ENCODE measurements around the gene NFIX.

NFIX gene

GRCh38 chr19:13040232-13040947 lies 45.1 kb downstream of the NFIX start:
- Histone ChIP-seq H3K4me3 (ENCODE audit: low read length in 2 of 2) (peak overlapping the region in 1 of 2 donors; percentile 58), H3K36me3 (ENCODE audit: control insufficient read depth in 2 of 2, insufficient read depth in 2 of 2, low read length in 2 of 2) (peaks cover 0 to 5% of the 10 kb centered on the region in 2 donors), H3K27me3 (ENCODE audit: control insufficient read depth in 1 of 2, insufficient read depth in 2 of 2, low read length in 2 of 2) (no peaks in the 10 kb centered on the region), H3K27ac (ENCODE audit: low read length) (peak overlapping the region; percentile 82), H3K9ac (ENCODE audit: low read length in 2 of 2) (peak overlapping the region; percentile 36 to 40), H3K4me1 (ENCODE audit: control insufficient read depth, insufficient read depth, low read length) (peaks cover 78% of the 10 kb centered on the region), H3K9me3 (ENCODE audit: control insufficient read depth in 2 of 2, low read length in 2 of 2) (no peaks in the 10 kb centered on the region)

- peak overlapping the region in 1 of 2 donors; percentile 58 for H3K4me3 ChIP-seq (ENCODE audit: low read length in 2 of 2)
- H3K36me3 ChIP-seq (ENCODE audit: control insufficient read depth in 2 of 2, insufficient read depth in 2 of 2, low read length in 2 of 2), result peaks cover under 1 to 11% of the 10 kb centered on the region in 2 donors
- H3K9me3 ChIP-seq (ENCODE audit: control insufficient read depth in 2 of 2, low read length in 2 of 2), result no peaks in the 10 kb centered on the region
- peak overlapping the region; percentile 29 to 40 for H3K9ac ChIP-seq (ENCODE audit: low read length in 2 of 2)
- peak overlapping the region; percentile 82 for H3K27ac ChIP-seq (ENCODE audit: low read length)
- peaks cover 80% of the 10 kb centered on the region for H3K4me1 ChIP-seq (ENCODE audit: control insufficient read depth, insufficient read depth, low read length)
- H3K27me3 ChIP-seq (ENCODE audit: control insufficient read depth in 1 of 2, insufficient read depth in 2 of 2, low read length in 2 of 2), result no peaks in the 10 kb centered on the region
Measured at GRCh38 chr19:13040948-13041292, 45.6 kb downstream of the NFIX start.

GRCh38 chr19:13042443-13043130 lies 47.3 kb downstream of the NFIX start:
- Histone ChIP-seq H3K4me1 (ENCODE audit: control insufficient read depth, insufficient read depth, low read length) (peaks cover 73% of the 10 kb centered on the region), H3K36me3 (ENCODE audit: control insufficient read depth in 2 of 2, insufficient read depth in 2 of 2, low read length in 2 of 2) (peaks cover 3 to 12% of the 10 kb centered on the region in 2 donors), H3K27ac (ENCODE audit: low read length) (no peak overlapping the region), H3K27me3 (ENCODE audit: control insufficient read depth in 1 of 2, insufficient read depth in 2 of 2, low read length in 2 of 2) (no peaks in the 10 kb centered on the region), H3K4me3 (ENCODE audit: low read length in 2 of 2) (no peak overlapping the region), H3K9me3 (ENCODE audit: control insufficient read depth in 2 of 2, low read length in 2 of 2) (no peaks in the 10 kb centered on the region), H3K9ac (ENCODE audit: low read length in 2 of 2) (no peak overlapping the region)

GRCh38 chr19:13043285-13043684 lies 48.0 kb downstream of the NFIX start:
- Histone ChIP-seq H3K27ac (ENCODE audit: low read length) (no peak overlapping the region), H3K4me1 (ENCODE audit: control insufficient read depth, insufficient read depth, low read length) (peaks cover 72% of the 10 kb centered on the region), H3K9ac (ENCODE audit: low read length in 2 of 2) (no peak overlapping the region), H3K27me3 (ENCODE audit: control insufficient read depth in 1 of 2, insufficient read depth in 2 of 2, low read length in 2 of 2) (no peaks in the 10 kb centered on the region), H3K36me3 (ENCODE audit: control insufficient read depth in 2 of 2, insufficient read depth in 2 of 2, low read length in 2 of 2) (peaks cover 3 to 15% of the 10 kb centered on the region in 2 donors), H3K4me3 (ENCODE audit: low read length in 2 of 2) (no peak overlapping the region), H3K9me3 (ENCODE audit: control insufficient read depth in 2 of 2, low read length in 2 of 2) (no peaks in the 10 kb centered on the region)

- Histone ChIP-seq H3K9ac (ENCODE audit: low read length in 2 of 2) (no peak overlapping the region), H3K27me3 (ENCODE audit: control insufficient read depth in 1 of 2, insufficient read depth in 2 of 2, low read length in 2 of 2) (no peaks in the 10 kb centered on the region), H3K4me3 (ENCODE audit: low read length in 2 of 2) (no peak overlapping the region), H3K9me3 (ENCODE audit: control insufficient read depth in 2 of 2, low read length in 2 of 2) (no peaks in the 10 kb centered on the region), H3K36me3 (ENCODE audit: control insufficient read depth in 2 of 2, insufficient read depth in 2 of 2, low read length in 2 of 2) (peaks cover 3 to 15% of the 10 kb centered on the region in 2 donors), H3K27ac (ENCODE audit: low read length) (no peak overlapping the region), H3K4me1 (ENCODE audit: control insufficient read depth, insufficient read depth, low read length) (peaks cover 61% of the 10 kb centered on the region)
Measured at GRCh38 chr19:13044231-13044836, 49.1 kb downstream of the NFIX start.

GRCh38 chr19:13045812-13046211 lies 50.5 kb downstream of the NFIX start:
- peaks cover 3 to 15% of the 10 kb centered on the region in 2 donors for H3K36me3 ChIP-seq (ENCODE audit: control insufficient read depth in 2 of 2, insufficient read depth in 2 of 2, low read length in 2 of 2)
- no peak overlapping the region for H3K9ac ChIP-seq (ENCODE audit: low read length in 2 of 2)
- H3K27ac ChIP-seq (ENCODE audit: low read length), result no peak overlapping the region
- H3K4me1 ChIP-seq (ENCODE audit: control insufficient read depth, insufficient read depth, low read length), result peaks cover 57% of the 10 kb centered on the region
- peak overlapping the region in 1 of 2 donors; percentile 15 for H3K4me3 ChIP-seq (ENCODE audit: low read length in 2 of 2)
- no peaks in the 10 kb centered on the region for H3K9me3 ChIP-seq (ENCODE audit: control insufficient read depth in 2 of 2, low read length in 2 of 2)
- H3K27me3 ChIP-seq (ENCODE audit: control insufficient read depth in 1 of 2, insufficient read depth in 2 of 2, low read length in 2 of 2), result no peaks in the 10 kb centered on the region

GRCh38 chr19:13047374-13047773 lies 52.1 kb downstream of the NFIX start:
- no peak overlapping the region for H3K27ac ChIP-seq (ENCODE audit: low read length)
- no peaks in the 10 kb centered on the region for H3K9me3 ChIP-seq (ENCODE audit: control insufficient read depth in 2 of 2, low read length in 2 of 2)
- H3K4me3 ChIP-seq (ENCODE audit: low read length in 2 of 2), result no peak overlapping the region
- H3K36me3 ChIP-seq (ENCODE audit: control insufficient read depth in 2 of 2, insufficient read depth in 2 of 2, low read length in 2 of 2), result peaks cover 3 to 15% of the 10 kb centered on the region in 2 donors
- H3K9ac ChIP-seq (ENCODE audit: low read length in 2 of 2), result no peak overlapping the region
- H3K4me1 ChIP-seq (ENCODE audit: control insufficient read depth, insufficient read depth, low read length), result peaks cover 69% of the 10 kb centered on the region
- H3K27me3 ChIP-seq (ENCODE audit: control insufficient read depth in 1 of 2, insufficient read depth in 2 of 2, low read length in 2 of 2), result no peaks in the 10 kb centered on the region

- Histone ChIP-seq H3K4me3 (ENCODE audit: low read length in 2 of 2) (peak overlapping the region in 1 of 2 donors; percentile 29), H3K4me1 (ENCODE audit: control insufficient read depth, insufficient read depth, low read length) (peaks cover 76% of the 10 kb centered on the region), H3K27ac (ENCODE audit: low read length) (peak overlapping the region; percentile 95), H3K9ac (ENCODE audit: low read length in 2 of 2) (peak overlapping the region; percentile 26 to 36), H3K27me3 (ENCODE audit: control insufficient read depth in 1 of 2, insufficient read depth in 2 of 2, low read length in 2 of 2) (no peaks in the 10 kb centered on the region), H3K9me3 (ENCODE audit: control insufficient read depth in 2 of 2, low read length in 2 of 2) (no peaks in the 10 kb centered on the region), H3K36me3 (ENCODE audit: control insufficient read depth in 2 of 2, insufficient read depth in 2 of 2, low read length in 2 of 2) (peaks cover 3 to 11% of the 10 kb centered on the region in 2 donors)
Measured at GRCh38 chr19:13050274-13050673, 55.0 kb downstream of the NFIX start.

- Histone ChIP-seq H3K9ac (ENCODE audit: low read length in 2 of 2) (peak overlapping the region in 1 of 2 donors; percentile 26), H3K36me3 (ENCODE audit: control insufficient read depth in 2 of 2, insufficient read depth in 2 of 2, low read length in 2 of 2) (peaks cover 0 to 3% of the 10 kb centered on the region in 2 donors), H3K27ac (ENCODE audit: low read length) (peak overlapping the region; percentile 95), H3K4me1 (ENCODE audit: control insufficient read depth, insufficient read depth, low read length) (peaks cover 77% of the 10 kb centered on the region), H3K4me3 (ENCODE audit: low read length in 2 of 2) (peak overlapping the region; percentile 21 to 58), H3K27me3 (ENCODE audit: control insufficient read depth in 1 of 2, insufficient read depth in 2 of 2, low read length in 2 of 2) (no peaks in the 10 kb centered on the region), H3K9me3 (ENCODE audit: control insufficient read depth in 2 of 2, low read length in 2 of 2) (no peaks in the 10 kb centered on the region)
Measured at GRCh38 chr19:13051557-13052165, 56.4 kb downstream of the NFIX start.

- H3K36me3 ChIP-seq (ENCODE audit: control insufficient read depth in 2 of 2, insufficient read depth in 2 of 2, low read length in 2 of 2), result peaks cover 0 to 3% of the 10 kb centered on the region in 2 donors
- H3K9me3 ChIP-seq (ENCODE audit: control insufficient read depth in 2 of 2, low read length in 2 of 2), result no peaks in the 10 kb centered on the region
- peak overlapping the region; percentile 95 for H3K27ac ChIP-seq (ENCODE audit: low read length)
- peak overlapping the region in 1 of 2 donors; percentile 36 for H3K9ac ChIP-seq (ENCODE audit: low read length in 2 of 2)
- H3K4me3 ChIP-seq (ENCODE audit: low read length in 2 of 2), result peak overlapping the region in 1 of 2 donors; percentile 58
- H3K27me3 ChIP-seq (ENCODE audit: control insufficient read depth in 1 of 2, insufficient read depth in 2 of 2, low read length in 2 of 2), result no peaks in the 10 kb centered on the region
- H3K4me1 ChIP-seq (ENCODE audit: control insufficient read depth, insufficient read depth, low read length), result peaks cover 82% of the 10 kb centered on the region
Measured at GRCh38 chr19:13052447-13053175, 57.3 kb downstream of the NFIX start.

All from stomach smooth muscle (tissue), 2 donors.